GM19035 (cell line): ENCODE measurements around the gene SLC22A23.

Experiments
- ATAC-seq: cut with Tn5 transposase; IDR thresholded peaks from one replicate; pipeline ENCODE4 v1.9.1; 2021; ENCODE audit not compliant: unreplicated experiment

SLC22A23 gene

DNA sequence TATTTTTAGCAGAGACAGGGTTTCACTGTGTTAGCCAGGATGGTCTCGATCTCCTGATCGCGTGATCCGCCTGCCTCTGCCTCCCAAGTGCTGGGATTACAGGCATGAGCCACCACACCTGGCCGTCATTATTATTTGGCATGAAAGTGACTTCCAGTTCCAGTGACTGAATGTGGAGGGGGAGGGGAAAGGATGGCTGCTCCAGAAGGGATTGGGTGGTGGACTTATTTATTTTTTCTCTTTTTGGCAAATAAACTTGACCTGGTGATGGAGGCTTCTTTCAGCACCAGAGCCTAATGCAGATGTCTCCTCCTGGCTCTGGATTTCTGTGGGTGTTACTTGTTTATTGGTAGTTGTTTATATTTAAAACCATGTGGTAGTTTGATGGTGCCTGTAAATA lies 16.9 kb upstream of the SLC22A23 start:
- no peak for ATAC-seq

DNA sequence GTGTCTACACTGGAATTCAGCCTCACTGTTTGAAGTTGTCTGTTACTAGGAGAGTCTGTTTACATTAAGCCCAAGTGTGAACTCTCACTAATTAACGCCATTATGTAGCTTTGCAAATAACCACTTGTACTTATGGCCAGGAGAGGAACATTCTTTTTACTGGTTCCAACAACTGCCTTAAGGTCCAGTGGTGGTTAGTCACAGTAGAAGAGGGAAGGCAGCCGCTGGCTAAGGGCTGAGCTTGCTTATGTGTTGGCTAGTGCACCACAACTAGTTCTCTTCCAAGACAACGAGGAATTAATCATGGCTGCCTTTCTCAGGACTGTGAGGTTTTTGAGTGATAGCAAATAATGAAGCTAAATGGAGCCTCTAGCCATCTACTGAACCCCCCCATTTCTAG lies 14.9 kb upstream of the SLC22A23 start:
- no peak for ATAC-seq

DNA sequence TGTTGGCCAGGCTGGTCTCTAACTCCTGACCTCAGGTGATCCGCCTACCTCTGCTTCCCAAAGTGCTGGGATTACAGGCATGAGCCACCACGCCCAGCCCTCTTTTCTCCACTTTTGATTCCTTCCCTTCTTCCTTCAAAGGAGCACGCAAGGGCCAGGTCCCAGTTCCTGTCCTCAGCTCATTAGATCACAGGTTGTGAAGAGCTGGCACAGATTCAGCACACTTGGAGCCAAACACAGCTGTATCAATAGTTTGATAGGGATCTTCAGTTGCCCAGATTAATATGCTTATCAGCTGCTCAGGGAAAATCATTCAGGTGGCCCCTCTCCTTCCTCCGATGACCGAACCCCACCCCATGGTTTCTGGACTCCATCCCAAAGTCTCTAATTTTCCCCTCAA lies 14.4 kb upstream of the SLC22A23 start:
- no peak for ATAC-seq

DNA sequence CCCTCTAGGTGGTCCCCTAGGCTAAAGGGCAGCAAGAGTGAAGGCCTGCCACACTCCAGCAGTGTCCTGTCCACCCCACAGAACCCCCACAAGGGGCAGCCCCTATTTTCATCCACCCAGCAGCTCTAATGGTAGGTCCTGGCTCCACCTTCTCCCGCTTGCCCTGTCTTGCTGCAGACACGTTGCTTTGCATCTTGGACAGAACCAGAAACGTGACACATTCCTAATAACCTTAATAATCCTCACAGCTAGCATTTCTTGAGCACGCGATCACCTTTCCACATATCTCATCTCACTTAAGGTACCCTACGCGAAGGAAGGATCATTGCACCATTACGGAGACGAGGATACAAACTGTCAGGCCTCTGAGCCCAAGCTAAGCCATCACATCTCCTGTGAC lies 11.7 kb upstream of the SLC22A23 start:
- ATAC-seq = no peak

DNA sequence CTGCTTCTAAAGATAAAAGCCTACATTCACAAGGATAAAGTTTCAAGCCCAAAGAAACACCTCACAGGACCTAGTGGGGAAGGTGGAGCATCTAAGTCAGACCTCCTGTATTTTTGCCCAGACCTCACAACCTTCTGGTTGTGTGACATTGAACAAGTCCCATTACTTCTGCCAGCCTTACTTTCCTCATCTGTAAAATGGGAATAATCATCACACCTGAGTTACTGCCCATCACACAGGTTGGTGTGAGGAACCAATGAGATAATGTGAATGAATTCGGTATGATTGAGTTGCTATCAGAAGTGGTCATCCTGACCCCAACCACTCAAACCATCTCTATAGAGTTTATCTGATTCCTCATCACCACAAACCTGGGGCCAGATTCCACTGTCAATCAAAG lies 11.1 kb upstream of the SLC22A23 start:
- ATAC-seq = no peak

DNA sequence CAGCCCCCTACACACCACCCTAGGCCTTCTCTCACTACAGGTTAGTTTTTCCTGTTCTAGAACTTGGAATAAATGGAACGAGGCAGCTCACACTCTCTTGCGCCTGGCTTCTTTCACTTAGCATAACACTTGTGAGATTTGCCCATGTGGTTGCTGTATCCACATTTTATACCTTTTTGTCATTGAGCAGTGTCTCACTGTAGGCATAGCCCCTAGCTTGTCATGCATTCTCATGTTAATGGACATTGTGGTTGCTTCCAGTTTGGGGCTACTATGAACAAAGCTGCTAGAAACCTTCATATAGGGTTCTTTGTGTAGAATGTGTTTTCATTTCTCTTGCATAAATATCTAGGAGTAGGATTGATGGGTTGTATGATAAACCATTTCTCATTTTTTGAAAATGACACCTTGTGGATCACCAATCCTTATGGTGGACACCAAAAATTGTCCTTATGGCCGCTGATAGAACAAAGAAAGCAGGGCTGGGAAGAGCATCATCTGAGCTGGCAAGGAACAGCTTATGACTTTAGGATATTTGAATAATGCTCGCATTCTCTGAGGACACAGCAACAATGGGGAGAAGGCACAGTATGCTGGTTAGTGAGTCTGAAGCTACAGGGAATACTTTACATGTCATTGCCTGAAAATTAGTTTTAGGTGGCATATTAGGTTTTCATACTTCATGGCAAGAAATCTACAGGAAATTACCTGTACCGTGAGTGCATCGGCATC lies 9.8 kb upstream of the SLC22A23 start:
- no peak for ATAC-seq

DNA sequence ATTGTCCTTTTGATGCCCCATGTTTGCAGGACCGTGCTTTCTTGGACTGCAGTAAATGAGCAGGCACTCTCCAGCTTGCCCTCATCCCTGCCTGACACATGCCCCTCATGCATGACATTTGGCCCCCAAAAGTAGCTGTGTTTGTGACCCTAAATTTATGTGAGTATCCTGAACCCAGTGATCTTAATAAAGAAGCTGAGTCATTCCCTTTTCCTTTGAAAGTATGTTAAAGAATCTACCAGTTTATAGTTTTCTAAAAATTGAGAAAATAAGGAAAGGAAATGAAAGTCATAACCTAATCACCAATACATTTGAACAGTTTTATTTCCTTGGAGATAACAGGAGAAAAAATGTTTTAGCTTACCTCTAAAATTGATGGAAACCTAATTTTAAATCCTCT lies 3.4 kb upstream of the SLC22A23 start:
- ATAC-seq = no peak

DNA sequence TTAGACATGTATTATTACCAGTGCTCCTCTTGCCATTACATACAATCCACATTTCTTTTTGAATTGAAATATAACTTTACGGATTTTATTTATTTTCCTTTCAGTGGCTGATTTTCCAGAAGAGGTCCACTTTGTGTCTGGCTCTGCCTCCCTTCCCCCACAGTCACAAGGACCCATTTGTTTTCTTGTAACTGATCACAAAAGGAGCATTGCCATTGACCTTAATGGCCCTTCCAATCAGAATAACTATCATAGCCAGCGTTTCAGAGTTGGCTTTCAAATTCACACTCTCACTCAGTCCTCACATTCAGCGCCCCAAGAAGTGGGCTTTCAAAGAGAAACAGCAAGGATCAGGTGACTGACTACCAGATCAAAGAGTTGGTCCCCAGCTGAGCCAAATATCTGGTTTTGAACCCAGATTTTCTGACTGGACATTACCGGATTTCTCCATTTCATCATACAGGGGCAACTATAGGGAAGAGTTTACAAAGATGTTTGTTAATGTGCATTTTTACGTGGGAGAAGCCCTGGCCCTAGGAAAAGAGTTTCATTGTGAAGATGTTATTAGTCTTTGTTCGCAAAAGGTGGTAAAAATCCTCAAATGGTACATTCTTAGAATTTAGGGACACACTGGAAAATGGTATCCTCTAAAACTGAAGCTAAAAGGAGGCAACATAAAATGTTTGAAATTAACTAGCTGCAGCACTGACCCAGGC lies 2.0 kb upstream of the SLC22A23 start:
- no peak for ATAC-seq

DNA sequence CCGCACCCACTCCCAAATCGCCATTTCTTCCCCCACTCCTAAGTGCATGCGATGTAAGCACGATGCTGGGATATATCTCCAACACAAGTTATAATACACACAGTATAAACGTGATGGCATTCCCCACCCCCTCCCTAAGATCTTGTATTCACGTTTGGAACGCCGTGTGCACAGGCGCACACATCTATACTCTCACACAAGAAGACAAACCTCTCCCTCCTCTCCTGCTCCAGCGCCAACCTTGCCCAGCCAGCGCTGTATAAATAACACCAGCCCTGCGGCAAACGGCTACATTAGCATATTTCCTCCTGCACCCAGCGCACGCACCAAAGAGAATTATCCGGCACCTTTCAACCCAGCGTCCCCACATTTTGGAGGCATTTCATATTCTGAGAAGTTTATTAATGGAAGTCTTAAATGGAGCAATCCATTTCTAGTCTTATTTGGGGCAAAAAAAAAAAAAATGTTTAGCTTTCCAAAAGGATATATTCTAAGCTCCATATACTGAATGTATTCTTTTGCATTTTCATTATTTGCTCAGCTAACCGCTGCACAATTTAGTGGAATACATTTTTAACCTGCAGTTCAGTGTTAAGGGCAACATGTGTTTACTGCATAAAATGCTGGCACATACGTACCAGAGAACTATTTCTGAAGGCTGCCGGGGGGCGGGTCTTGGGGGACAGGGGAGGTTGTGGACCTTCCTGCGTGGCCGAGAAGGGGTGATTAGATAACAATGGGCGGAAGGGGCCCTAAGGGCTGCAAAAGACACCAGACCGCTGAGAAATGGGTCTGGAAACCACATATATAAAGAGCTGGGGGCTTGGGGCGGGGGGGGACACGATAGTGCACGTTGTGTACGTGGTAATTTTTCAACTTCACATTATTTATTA lies 1.1 kb upstream of the SLC22A23 start:
- ATAC-seq = no peak

DNA sequence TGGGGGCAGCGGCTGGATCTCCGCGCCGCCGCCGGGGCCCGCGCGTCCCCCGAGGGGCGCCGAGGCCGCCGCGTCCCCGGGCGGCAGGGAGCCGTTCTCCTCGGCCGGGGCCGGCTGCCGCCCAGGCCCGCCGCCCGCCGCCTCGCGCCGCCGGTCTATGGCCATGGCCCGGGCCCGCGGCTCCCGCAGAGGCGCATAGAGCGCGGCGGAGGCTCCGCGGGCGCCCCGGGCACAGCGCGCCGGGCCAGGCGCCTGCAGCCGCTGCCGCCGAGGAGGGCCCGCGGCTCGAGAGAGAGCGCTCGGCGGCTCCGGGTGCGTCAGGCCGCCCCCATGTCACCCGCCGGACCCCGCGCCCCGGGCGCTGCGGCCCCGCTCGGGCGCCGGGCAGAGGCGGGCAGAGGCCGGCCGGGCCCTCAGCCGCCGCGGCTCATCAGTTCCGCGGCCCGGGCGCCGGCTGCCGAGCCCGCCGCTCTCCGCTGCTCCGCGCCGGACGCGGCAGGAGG lies 404 bp downstream of the SLC22A23 start:
- peak; percentile 52 for ATAC-seq

DNA sequence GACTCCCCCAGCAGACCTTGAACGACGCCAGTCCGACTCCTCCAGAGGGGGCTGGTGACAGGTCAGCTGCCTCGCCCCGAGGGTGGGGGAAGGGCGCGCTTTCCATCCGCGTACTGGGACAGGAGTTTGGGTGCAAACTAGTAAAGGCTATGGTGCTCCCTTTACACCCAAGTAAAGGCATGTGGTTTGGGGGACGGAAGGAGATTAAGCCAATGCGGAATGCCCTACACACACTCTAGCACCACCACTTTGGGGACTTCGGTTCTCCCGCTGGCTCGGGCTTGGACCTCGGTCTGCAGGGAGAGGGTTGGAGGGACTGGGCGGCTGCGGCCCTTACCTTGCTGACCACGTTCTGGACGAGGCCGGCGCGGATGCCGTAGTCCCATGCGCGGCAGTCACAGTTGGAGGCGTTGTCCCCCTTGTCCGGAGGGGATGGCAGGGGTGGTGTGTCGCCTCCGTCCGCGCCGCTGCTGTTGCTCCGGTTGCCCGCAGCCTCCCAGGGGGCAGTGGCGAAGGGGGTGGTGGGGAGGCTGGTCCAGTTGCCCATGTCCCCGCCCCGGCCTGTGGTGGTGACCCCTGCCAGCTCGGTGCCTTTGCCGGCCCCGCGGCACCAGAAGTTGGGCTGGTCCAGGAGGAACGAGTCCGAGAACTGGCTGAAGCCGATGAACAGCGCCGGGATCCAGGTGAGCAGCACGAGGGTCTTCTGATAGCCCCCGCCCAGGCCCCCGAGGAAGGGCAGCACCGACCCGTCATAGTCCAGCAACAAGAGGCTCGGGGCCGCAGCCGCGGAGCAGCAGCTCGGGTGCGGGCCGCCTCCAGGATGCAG lies 1.1 kb downstream of the SLC22A23 start:
- ATAC-seq = no peak

DNA sequence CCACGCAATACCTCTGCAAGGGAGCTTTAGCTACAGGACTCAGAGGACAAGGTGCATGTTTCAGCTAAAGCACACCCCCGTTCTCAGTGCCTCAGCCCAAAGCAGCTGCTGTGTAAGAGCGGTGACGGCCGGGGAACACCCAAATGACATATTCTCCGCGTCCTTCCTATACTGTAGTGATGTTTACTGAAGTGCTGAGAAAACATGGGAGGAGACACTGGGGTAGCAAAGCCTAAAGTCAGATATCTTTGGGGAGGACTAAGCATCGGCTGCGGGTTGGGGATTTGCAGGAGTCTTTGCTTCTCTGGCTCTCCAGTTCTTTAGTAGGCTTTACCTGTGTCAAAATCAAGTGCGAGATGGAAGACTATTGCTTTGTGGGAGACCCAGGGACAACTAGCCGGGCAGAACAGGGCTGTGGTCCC lies 1.7 kb downstream of the SLC22A23 start:
- no peak for ATAC-seq

DNA sequence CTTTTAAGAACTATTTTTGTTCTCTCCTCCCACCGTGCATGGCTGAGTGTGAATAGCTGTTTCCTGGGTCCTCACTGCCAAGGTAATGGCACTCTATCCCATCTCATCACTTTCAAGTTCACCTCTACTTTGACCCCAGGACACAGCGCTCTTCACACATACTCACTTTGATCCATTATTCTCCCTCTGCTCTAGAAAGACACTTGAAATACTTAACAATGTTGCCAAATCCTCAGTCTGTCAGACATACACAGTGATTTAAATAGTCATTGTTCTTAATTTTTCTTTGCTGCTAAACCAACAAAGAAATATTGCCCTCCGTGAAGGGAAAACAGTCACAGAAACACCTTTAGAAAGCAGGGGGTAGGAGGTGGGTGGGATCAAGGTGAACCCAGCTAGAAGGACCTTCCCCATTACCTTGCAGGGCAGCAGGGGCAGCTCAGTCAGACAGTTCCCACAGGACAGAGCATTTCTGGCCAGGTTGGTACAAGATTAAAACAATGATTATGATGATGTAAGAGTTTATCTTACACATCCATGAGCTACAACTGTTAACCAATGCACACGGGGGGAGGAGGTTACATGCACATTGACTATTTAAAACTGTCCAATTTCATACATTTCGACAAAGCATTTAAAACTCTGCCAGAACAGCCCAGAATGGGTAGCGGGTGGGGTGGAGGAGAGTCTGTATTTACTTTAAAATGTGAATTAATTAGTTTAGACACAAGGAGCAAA lies 2.4 kb downstream of the SLC22A23 start:
- ATAC-seq = no peak

DNA sequence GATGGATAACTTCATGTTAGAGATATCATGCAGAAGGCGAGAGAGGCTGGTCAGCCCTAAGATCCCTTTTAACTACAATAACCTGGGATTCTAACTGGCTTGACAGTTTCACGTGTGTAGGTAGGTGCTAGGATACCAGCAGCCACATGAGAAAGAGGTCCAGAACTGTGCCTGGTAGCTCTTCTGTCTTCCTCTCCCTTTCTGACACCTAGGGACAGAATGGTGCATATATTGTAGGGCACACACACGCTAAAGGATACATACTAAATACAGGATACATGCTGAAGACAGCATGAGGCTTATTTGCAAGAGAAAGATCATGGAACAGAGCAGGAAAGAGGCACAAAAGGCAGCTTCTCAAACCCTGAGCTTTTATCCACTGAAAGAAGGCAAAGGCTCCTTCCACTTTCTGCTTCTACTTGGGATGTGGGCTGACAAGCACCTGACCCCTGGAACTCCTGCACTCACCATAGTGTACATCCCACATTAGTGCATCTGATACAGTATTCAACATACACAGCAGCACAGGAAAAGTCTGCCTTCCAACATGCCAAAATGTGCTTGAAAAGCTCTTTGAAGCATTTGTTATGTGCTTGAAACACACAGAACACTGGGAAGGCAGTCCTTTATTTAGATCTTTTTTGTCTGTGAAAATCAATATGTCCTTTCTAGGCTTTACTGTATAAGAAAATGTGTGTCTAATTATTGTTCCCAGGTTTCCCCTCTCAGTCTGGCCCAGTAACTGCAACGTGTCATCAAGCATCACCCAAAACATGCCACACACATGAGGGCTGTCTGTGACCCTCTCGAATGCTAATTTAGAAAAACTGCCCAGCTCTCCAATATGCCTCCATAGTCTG lies 3.2 kb downstream of the SLC22A23 start:
- ATAC-seq = no peak

DNA sequence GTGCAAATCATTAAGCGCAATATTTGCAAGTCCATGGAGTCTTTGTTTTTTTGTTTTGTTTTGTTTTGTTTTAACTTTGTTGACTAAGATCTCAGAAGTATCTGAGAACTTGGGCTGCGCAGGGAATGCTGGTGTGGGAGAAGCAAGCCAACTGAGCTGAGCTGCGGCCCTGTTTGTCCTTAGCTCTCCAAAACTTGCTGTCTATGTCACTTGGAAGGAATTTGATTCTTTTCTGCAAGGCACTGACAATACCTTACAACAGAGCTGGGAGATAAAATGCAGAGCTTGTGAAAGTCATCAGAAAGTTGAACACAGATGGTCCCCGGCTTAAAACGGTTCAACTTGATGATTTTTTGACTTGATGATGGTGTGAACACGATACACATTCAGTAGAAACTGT lies 5.4 kb downstream of the SLC22A23 start:
- no peak for ATAC-seq

DNA sequence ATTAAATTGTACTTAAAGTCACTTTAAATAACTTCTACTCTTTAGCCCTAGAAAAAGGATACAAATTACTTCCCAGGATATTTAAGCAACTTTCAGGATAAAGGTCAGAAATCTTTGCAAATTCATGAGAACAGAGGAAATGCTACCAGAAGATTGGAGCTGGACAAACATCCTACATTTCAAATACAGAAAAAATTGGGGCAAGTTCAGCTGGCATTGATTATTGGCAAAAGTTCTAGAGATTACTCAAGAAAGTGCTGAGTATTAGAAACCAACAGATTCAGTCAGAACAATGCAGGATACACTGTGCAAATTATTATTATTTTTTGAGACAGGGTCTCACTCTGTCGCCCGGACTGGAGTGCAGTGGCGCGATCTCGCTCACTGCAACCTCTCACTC lies 6.0 kb downstream of the SLC22A23 start:
- no peak for ATAC-seq

DNA sequence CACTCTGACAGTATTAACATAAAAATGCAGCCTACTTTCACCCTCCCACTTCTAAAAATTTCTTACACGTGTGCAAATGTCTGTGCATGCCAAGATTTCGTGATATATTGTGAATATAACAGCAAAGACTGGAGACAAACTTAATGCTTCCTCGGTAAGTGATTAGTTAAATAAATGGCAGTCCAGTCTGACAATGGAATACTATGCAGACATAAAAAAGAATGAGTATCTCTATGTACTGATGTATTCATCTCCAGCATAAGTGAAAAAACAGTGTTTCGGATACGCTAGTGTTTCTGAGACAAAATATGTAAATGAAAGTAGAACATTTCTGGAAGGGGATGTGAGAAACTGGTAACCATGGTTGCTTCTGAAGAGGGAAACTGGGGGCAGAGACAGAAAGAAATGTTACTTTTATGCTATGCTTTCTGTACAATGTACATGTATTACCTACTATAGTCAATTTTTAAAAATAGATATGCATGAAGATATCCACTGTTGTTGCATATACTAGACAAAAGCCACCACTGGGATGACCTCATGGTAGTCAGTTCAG lies 7.0 kb downstream of the SLC22A23 start:
- ATAC-seq = no peak

DNA sequence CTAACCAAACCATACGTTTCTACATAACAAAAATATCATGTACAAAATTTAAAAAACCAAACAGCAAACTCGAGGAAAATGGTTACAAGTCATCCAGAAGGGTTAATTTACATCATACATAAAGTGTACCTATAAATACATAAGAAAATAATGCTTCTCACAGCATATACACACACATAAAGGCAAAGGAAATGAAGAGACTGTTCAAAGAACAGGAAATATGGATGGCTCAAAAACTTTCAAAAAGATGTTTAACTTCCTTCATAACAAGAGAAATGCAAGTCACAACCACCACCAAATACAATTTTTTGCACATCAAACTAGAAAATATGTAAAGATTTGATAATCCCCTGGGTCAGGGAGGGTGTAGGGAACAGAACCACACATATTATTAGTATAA lies 7.5 kb downstream of the SLC22A23 start:
- no peak for ATAC-seq

DNA sequence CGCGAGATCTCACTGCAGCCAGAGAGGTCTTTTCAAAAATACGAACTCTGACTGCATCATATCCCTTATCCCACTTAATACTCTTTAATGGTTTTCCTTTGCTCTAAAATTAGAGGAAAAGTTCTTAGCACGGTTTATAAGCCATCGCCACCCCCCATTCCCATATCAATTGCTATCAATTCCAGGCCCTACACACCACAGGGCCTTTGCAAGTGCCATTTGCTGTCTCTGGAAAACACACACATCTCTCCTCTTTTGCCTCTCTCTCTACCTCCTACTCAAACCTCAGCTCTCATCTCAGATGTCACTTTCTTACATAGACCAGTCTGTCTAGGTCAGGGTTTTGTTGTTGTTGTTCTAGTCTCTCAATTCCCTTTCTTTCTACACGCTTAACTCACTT lies 9.8 kb downstream of the SLC22A23 start:
- ATAC-seq = no peak
